ENCODE results near the gene ADORA2A. TPM values are rescaled to one million over a fixed set of nuclear protein-coding genes. Genes with fewer than 3 reads are reported as not detected.
A peak's percentile ranks its signal among the peaks of the same experiment; 100 is the strongest.

Gene ADORA2A
- total and polyA plus RNA-seq, 2 of the 8 experiments (the other 6 are each of a cell fraction or from before 2014, with no cell fraction given) = 7.1 to 20.3 TPM

GRCh38 chr22:24418786-24419474 is 8.5 kb upstream of the ADORA2A start:
- Histone ChIP-seq H3K23me2 (ENCODE audit: low read depth, low read length) (no peaks in the 10 kb centered on the region; the same call in 1 of the 2 replicates), H3K27ac (ENCODE audit: low read depth, low read length) (peak overlapping the region; percentile 43; the same call in 1 of the 2 replicates), H2BK5ac (ENCODE audit: low read depth, low read length) (no peak overlapping the region; the same call in 1 of the 2 replicates), H3K9me3 (ENCODE audit: insufficient read depth in 2 of 2, low read depth in 1 of 2, low read length in 1 of 2) (no peaks in the 10 kb centered on the region), H2BK15ac (ENCODE audit: low read length) (peak overlapping the region; percentile 81), H2BK20ac (ENCODE audit: low read length) (peak overlapping the region; percentile 13; the same call in 1 of the 2 replicates), H3K18ac (ENCODE audit: extremely low read depth, low read length) (no peak overlapping the region), H3K14ac (ENCODE audit: insufficient read length) (no peak overlapping the region), H4K20me1 (replicated peaks in 1 of 2; ENCODE audit: control insufficient read depth in 1 of 2, insufficient read depth in 2 of 2, low read length in 2 of 2) (no peaks in the 10 kb centered on the region), H2AK5ac (ENCODE audit: low read depth, low read length) (no peak overlapping the region; the same call in 1 of the 2 replicates), H2AFZ (ENCODE audit: low read length) (no peak overlapping the region), H3K79me2 (ENCODE audit: control insufficient read depth in 1 of 2, insufficient read depth in 2 of 2, low read length in 2 of 2) (no peaks in the 10 kb centered on the region), H3K9ac (replicated peaks in 1 of 4; ENCODE audit: extremely low read depth in 1 of 4, low read depth in 3 of 4, low read length in 3 of 4) (no peak overlapping the region), H3K23ac (ENCODE audit: insufficient read length) (no peak overlapping the region), H3K79me1 (ENCODE audit: low read depth, low read length) (no peaks in the 10 kb centered on the region), H3K4me2 (ENCODE audit: insufficient read depth in 1 of 2, low read depth in 2 of 2, low read length in 2 of 2) (no peak overlapping the region), H3K27me3 (replicated peaks in 1 of 4; ENCODE audit: control insufficient read depth in 3 of 4, extremely low read depth in 1 of 4, insufficient read depth in 3 of 4, low read length in 3 of 4) (peaks cover 0 to under 1% (median 0%) of the 10 kb centered on the region in 4 experiments; a peak in 2 of 7 replicates), H4K5ac (ENCODE audit: insufficient read length, low read depth, low read length) (no peak overlapping the region), H2BK12ac (ENCODE audit: low read depth, low read length) (no peak overlapping the region), H4K91ac (replicated peaks; ENCODE audit: insufficient read length, low read length) (peak overlapping the region; percentile 47), H3K4me3 (ENCODE audit: extremely low read depth in 1 of 4, insufficient read depth in 2 of 4, low read depth in 3 of 4, low read length in 4 of 4) (no peak overlapping the region), H2BK120ac (replicated peaks; ENCODE audit: low read depth, low read length) (no peak overlapping the region), H3K4ac (replicated peaks; ENCODE audit: insufficient read length, low read depth, low read length) (peak overlapping the region; percentile 41), H3K36me3 (ENCODE audit: control insufficient read depth in 2 of 4, insufficient read depth in 4 of 4, low read length in 3 of 4) (peaks cover 6 to 12% (median 10%) of the 10 kb centered on the region in 4 experiments; a peak in 7 of 8 replicates), H4K8ac (ENCODE audit: extremely low read depth, insufficient read depth, low read length) (no peak overlapping the region), H3K56ac (replicated peaks; ENCODE audit: insufficient read length, low read depth, low read length) (no peak overlapping the region), H3K4me1 (replicated peaks in 1 of 4; ENCODE audit: control insufficient read depth in 3 of 4, insufficient read depth in 4 of 4, low read length in 3 of 4) (peaks cover 0 to 32% (median 15%) of the 10 kb centered on the region in 4 experiments; a peak in 6 of 7 replicates)
- WGBS, 2 experiments (ENCODE audit: extremely low coverage in 1 of 2, insufficient coverage in 1 of 2, insufficient read length in 1 of 2, insufficient replicate concordance in 2 of 2, low coverage in 1 of 2, low lambda C conversion rate in 2 of 2, missing lambda C conversion rate in 1 of 2) = 80% methylated on average over 16 of the region's 16 CpGs; no CpG with 5 or more reads in 1 of the 2 experiments
- POLR2A ChIA-PET (ENCODE audit: partially characterized antibody) = interaction anchor here (0.6 kb wide), 3 partner anchors 13 to 584 kb away, joined by 3 read pairs; no protein-coding TSS in a partner anchor
- no peak for TF ChIP-seq TAF1 (IDR thresholded peaks at IDR 0.05; ENCODE audit: low read depth, low read length)
- CTCF ChIA-PET (ENCODE audit: partially characterized antibody) = interaction anchor here (0.6 to 10.6 kb wide), 10 partner anchors 8 to 110 kb away, joined by 3 to 201 read pairs (median 8); partner anchors contain the start of genes ADORA2A and UPB1
- DNase-seq (ENCODE audit: low read depth in 1 of 2, low spot score in 2 of 2) (no peak), FAIRE-seq (no peak)
